Measurements from ENCODE around the gene GJB2. TPM values are rescaled to one million over a fixed set of nuclear protein-coding genes. Genes with fewer than 3 reads are reported as not detected.

GJB2 gene
- total and polyA plus RNA-seq, 2 donors: 9.3 to 38.1 TPM

DNA sequence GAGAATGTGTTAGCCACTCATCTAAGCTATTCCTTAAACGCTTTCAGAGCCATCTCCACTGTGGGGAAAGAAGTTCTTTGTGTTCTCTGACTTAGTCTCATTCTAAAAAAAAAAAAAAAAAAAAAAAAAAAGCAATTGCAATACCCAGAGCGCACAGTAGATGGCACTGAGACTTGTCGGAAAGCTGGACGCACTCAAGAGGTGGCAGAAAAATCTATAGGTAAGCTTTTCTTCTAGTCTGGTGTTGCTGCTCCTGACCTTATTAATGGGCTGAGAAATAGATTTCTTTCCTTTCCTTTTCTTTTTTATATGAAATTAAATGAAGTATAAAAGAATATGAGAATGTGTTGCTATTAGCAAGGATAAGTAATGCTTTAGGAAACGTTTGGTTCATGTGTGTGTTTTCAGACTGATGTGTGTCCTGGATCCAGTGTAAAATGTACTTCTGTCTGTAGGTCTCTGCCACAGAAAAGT, 4.7 kb upstream of the GJB2 start:
- peaks cover 18 to 20% of the 10 kb centered on the region in 2 donors for H3K4me1 ChIP-seq (ENCODE audit: control insufficient read depth in 2 of 2, insufficient read depth in 2 of 2, low read length in 2 of 2)

DNA sequence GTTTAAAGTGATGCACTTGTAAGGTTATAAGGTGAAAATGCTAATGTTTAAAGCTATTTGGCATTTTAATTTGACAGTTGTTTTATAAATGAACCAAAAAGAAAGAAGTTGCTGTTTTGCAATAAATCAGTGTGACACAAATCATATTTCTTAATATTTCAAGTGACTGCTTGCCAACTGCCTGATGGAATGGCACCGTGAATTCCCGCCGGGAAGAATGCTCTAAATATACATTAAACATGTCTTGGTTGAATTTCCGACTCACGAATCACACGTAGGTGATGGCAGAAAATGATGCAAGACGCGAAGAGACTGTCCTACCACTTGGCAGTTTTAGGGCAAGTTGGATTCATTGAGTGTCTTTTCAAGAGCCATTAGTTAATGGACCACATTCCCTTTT, 3.1 kb upstream of the GJB2 start:
- Histone ChIP-seq H3K27ac (ENCODE audit: low read depth in 1 of 2, low read length in 1 of 2) (no peak overlapping the region), H3K4me1 (ENCODE audit: control insufficient read depth in 2 of 2, insufficient read depth in 2 of 2, low read length in 2 of 2) (peaks cover 20 to 30% of the 10 kb centered on the region in 2 donors), H3K36me3 (ENCODE audit: control insufficient read depth in 2 of 2, insufficient read depth in 2 of 2, low read length in 1 of 2) (no peaks in the 10 kb centered on the region), H3K27me3 (ENCODE audit: control insufficient read depth in 2 of 2, insufficient read depth in 1 of 2, low read length in 1 of 2) (peaks cover 20 to 62% of the 10 kb centered on the region in 2 donors), H3K9me3 (ENCODE audit: control insufficient read depth in 2 of 2, insufficient read depth in 1 of 2, low read length in 1 of 2) (peaks cover 0 to 3% of the 10 kb centered on the region in 2 donors), H3K4me3 (ENCODE audit: low read length in 2 of 2) (no peak overlapping the region)
- DNase-seq (ENCODE audit: low read depth in 6 of 9, low spot score in 9 of 9): no peak
- WGBS: 86% methylated on average over 8 of the region's 8 CpGs

More for the DNA sequence above, 4.7 kb upstream of the GJB2 start:
- H3K4me3 ChIP-seq (ENCODE audit: low read length in 2 of 2): no peak overlapping the region
- H3K27me3 ChIP-seq (ENCODE audit: control insufficient read depth in 2 of 2, insufficient read depth in 1 of 2, low read length in 1 of 2): peaks cover 15 to 48% of the 10 kb centered on the region in 2 donors
- H3K9me3 ChIP-seq (ENCODE audit: control insufficient read depth in 2 of 2, insufficient read depth in 1 of 2, low read length in 1 of 2): peaks cover 1 to 5% of the 10 kb centered on the region in 2 donors
- H3K27ac ChIP-seq (ENCODE audit: low read depth in 1 of 2, low read length in 1 of 2): no peak overlapping the region
- no peaks in the 10 kb centered on the region for H3K36me3 ChIP-seq (ENCODE audit: control insufficient read depth in 2 of 2, insufficient read depth in 2 of 2, low read length in 1 of 2)
- 20% methylated on average over 5 of the region's 5 CpGs for WGBS
- DNase-seq (ENCODE audit: low read depth in 6 of 9, low spot score in 9 of 9): peak in 5 of 9 donors; percentile 28 to 78 (median 47)

GRCh38 chr13:20193907-20194631, 1.3 kb upstream of the GJB2 start:
- 7% methylated on average over 27 of the region's 27 CpGs for WGBS
- H3K4me3 ChIP-seq (ENCODE audit: low read length in 2 of 2): peak overlapping the region; percentile 43 to 70
- peaks cover 0 to 4% of the 10 kb centered on the region in 2 donors for H3K36me3 ChIP-seq (ENCODE audit: control insufficient read depth in 2 of 2, insufficient read depth in 2 of 2, low read length in 1 of 2)
- H3K4me1 ChIP-seq (ENCODE audit: control insufficient read depth in 2 of 2, insufficient read depth in 2 of 2, low read length in 2 of 2): peaks cover 26 to 31% of the 10 kb centered on the region in 2 donors
- peaks cover 0 to 3% of the 10 kb centered on the region in 2 donors for H3K9me3 ChIP-seq (ENCODE audit: control insufficient read depth in 2 of 2, insufficient read depth in 1 of 2, low read length in 1 of 2)
- peak overlapping the region in 1 of 2 donors; percentile 48 for H3K27ac ChIP-seq (ENCODE audit: low read depth in 1 of 2, low read length in 1 of 2)
- H3K27me3 ChIP-seq (ENCODE audit: control insufficient read depth in 2 of 2, insufficient read depth in 1 of 2, low read length in 1 of 2): peaks cover 20 to 77% of the 10 kb centered on the region in 2 donors
- peak in 1 of 9 donors; percentile 55 for DNase-seq (ENCODE audit: low read depth in 6 of 9, low spot score in 9 of 9)

DNA sequence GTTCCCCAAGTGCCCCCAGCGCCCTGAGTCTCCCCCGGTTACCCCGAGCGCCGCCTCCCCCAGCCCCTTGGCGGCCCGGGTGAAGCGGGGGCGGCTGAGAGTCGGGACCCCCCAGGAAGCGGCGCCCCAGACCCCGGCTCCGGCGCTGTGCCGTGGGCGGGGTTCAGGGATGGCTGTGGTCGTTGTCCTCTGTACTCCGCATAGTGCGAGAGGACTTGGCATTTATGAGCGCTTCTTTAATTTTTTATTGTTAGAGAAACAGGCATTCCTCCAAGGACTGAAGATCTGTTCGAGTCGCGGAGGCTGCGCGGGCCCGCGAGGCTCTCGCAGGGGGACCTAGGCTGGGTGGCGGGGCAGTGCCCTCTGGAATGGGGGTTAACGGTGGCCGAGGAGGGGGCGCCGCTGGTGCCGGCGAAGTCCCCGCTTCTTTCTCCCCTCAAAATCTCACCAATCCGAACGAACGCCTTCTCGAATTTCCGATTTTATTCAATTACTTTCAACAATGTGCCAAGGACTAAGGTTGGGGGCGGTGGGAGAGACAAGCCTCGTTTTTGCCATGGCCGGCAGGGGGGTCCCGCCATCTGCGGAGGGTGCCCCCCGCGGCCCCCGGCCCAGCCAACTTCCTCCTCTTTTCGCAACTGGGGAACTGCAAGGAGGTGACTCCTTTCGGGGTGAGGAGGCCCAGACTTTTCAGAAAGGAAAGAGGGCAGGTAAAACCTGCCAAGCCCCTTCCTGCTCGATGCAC, 596 bp upstream of the GJB2 start:
- peak overlapping the region in 1 of 2 donors; percentile 8 for H3K27ac ChIP-seq (ENCODE audit: low read depth in 1 of 2, low read length in 1 of 2)
- peaks cover 0 to 5% of the 10 kb centered on the region in 2 donors for H3K36me3 ChIP-seq (ENCODE audit: control insufficient read depth in 2 of 2, insufficient read depth in 2 of 2, low read length in 1 of 2)
- peaks cover 0 to 3% of the 10 kb centered on the region in 2 donors for H3K9me3 ChIP-seq (ENCODE audit: control insufficient read depth in 2 of 2, insufficient read depth in 1 of 2, low read length in 1 of 2)
- DNase-seq (ENCODE audit: low read depth in 6 of 9, low spot score in 9 of 9): peak in 1 of 9 donors; percentile 43
- H3K4me1 ChIP-seq (ENCODE audit: control insufficient read depth in 2 of 2, insufficient read depth in 2 of 2, low read length in 2 of 2): peaks cover 25 to 31% of the 10 kb centered on the region in 2 donors
- peak overlapping the region; percentile 43 to 70 for H3K4me3 ChIP-seq (ENCODE audit: low read length in 2 of 2)
- H3K27me3 ChIP-seq (ENCODE audit: control insufficient read depth in 2 of 2, insufficient read depth in 1 of 2, low read length in 1 of 2): peaks cover 20 to 78% of the 10 kb centered on the region in 2 donors
- under 1% methylated on average over 53 of the region's 53 CpGs for WGBS

DNA sequence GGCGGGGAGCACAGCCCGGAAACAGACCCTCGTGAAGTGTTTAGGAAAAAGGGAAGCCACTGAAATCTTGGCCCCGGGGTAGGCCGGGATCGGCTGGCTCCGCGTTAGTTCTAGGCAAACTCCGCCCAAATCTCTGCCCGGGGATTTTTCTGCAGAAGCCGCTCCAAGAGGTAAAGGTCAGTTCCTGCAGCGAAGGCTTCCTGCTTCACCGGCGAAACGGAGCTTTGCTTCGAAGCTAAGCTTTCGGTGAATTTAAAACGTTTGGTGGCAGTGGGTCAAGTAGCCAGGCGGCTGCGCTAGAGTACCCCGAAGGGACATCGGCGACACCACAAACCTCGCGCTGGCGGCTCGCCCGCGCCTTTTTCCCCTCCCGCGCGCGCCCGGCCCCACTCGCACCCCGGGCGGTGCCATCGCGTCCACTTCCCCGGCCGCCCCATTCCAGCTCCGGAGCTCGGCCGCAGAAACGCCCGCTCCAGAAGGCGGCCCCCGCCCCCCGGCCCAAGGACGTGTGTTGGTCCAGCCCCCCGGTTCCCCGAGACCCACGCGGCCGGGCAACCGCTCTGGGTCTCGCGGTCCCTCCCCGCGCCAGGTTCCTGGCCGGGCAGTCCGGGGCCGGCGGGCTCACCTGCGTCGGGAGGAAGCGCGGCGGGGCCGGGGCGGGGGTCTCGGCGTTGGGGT, 441 bp downstream of the GJB2 start:
- no peak overlapping the region for H3K27ac ChIP-seq (ENCODE audit: low read depth in 1 of 2, low read length in 1 of 2)

DNA sequence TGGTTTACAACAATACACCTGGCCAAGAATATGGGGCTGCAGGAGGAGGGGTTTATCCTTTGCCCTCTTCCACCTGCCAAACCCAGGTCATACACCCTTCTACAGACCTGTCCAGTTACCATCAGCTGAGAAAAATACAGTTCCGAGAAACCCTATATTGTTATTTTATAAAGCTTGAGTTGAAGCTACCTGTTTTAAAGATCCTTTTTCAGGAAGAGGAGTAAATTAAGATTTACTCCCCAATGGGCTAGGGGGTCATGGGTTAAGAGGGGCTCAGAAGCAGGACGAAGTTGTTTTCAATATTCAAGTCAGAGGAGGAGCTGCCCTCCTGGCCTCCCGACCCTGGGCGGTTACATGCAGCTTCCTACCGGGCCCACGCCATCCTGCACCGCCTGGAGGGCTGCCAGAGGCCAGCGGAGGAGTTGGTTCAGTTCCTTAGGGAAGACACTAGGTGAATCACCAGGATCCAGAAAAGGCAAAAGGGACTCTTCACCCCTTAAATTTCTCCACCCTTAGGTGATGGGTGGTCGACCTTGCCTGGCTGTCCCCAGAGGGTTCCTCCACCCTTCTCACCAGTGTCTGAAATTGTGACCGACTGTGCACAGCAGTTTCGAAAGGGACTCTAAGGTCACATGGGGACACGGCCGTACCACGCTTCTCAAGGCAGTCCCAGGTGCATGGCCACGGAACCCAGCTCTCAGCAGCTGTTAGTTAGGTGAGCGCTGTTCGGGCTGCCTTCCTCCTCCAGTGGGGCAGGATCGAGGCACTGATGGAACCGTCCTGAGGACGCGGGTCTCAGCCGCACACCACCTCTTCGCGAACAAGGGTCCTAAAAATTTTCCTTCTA, 1.2 kb downstream of the GJB2 start:
- no peak overlapping the region for H3K27ac ChIP-seq (ENCODE audit: low read depth in 1 of 2, low read length in 1 of 2)
- peaks cover 0 to 5% of the 10 kb centered on the region in 2 donors for H3K36me3 ChIP-seq (ENCODE audit: control insufficient read depth in 2 of 2, insufficient read depth in 2 of 2, low read length in 1 of 2)
- 33% methylated on average over 24 of the region's 24 CpGs for WGBS
- peaks cover 23 to 27% of the 10 kb centered on the region in 2 donors for H3K4me1 ChIP-seq (ENCODE audit: control insufficient read depth in 2 of 2, insufficient read depth in 2 of 2, low read length in 2 of 2)
- H3K4me3 ChIP-seq (ENCODE audit: low read length in 2 of 2): peak overlapping the region; percentile 40 to 70
- H3K9me3 ChIP-seq (ENCODE audit: control insufficient read depth in 2 of 2, insufficient read depth in 1 of 2, low read length in 1 of 2): peaks cover 0 to 3% of the 10 kb centered on the region in 2 donors
- peaks cover 15 to 76% of the 10 kb centered on the region in 2 donors for H3K27me3 ChIP-seq (ENCODE audit: control insufficient read depth in 2 of 2, insufficient read depth in 1 of 2, low read length in 1 of 2)
- peak in 1 of 9 donors; percentile 49 for DNase-seq (ENCODE audit: low read depth in 6 of 9, low spot score in 9 of 9)

More for the DNA sequence above, 441 bp downstream of the GJB2 start:
- H3K27me3 ChIP-seq (ENCODE audit: control insufficient read depth in 2 of 2, insufficient read depth in 1 of 2, low read length in 1 of 2): peaks cover 20 to 78% of the 10 kb centered on the region in 2 donors
- DNase-seq (ENCODE audit: low read depth in 6 of 9, low spot score in 9 of 9): peak in 1 of 9 donors; percentile 37
- peak overlapping the region; percentile 40 to 70 for H3K4me3 ChIP-seq (ENCODE audit: low read length in 2 of 2)
- H3K36me3 ChIP-seq (ENCODE audit: control insufficient read depth in 2 of 2, insufficient read depth in 2 of 2, low read length in 1 of 2): peaks cover 0 to 5% of the 10 kb centered on the region in 2 donors
- peaks cover 23 to 27% of the 10 kb centered on the region in 2 donors for H3K4me1 ChIP-seq (ENCODE audit: control insufficient read depth in 2 of 2, insufficient read depth in 2 of 2, low read length in 2 of 2)
- peaks cover 0 to 3% of the 10 kb centered on the region in 2 donors for H3K9me3 ChIP-seq (ENCODE audit: control insufficient read depth in 2 of 2, insufficient read depth in 1 of 2, low read length in 1 of 2)
- WGBS: 1% methylated on average over 73 of the region's 73 CpGs

GRCh38 chr13:20190481-20191310, 2.0 kb downstream of the GJB2 start:
- peaks cover 0 to 3% of the 10 kb centered on the region in 2 donors for H3K9me3 ChIP-seq (ENCODE audit: control insufficient read depth in 2 of 2, insufficient read depth in 1 of 2, low read length in 1 of 2)
- 86% methylated on average over 16 of the region's 16 CpGs for WGBS
- H3K4me3 ChIP-seq (ENCODE audit: low read length in 2 of 2): peak overlapping the region in 1 of 2 donors; percentile 40
- DNase-seq (ENCODE audit: low read depth in 6 of 9, low spot score in 9 of 9): no peak
- peaks cover 0 to 5% of the 10 kb centered on the region in 2 donors for H3K36me3 ChIP-seq (ENCODE audit: control insufficient read depth in 2 of 2, insufficient read depth in 2 of 2, low read length in 1 of 2)
- H3K4me1 ChIP-seq (ENCODE audit: control insufficient read depth in 2 of 2, insufficient read depth in 2 of 2, low read length in 2 of 2): peaks cover 23 to 27% of the 10 kb centered on the region in 2 donors
- H3K27me3 ChIP-seq (ENCODE audit: control insufficient read depth in 2 of 2, insufficient read depth in 1 of 2, low read length in 1 of 2): peaks cover 14 to 72% of the 10 kb centered on the region in 2 donors
- no peak overlapping the region for H3K27ac ChIP-seq (ENCODE audit: low read depth in 1 of 2, low read length in 1 of 2)

Measured in thymus (tissue), 11 donors.